Lung (tissue), 16 donors: ENCODE results near the gene ACTN4. TPM values are rescaled to one million over a fixed set of nuclear protein-coding genes. Genes with fewer than 3 reads are reported as not detected.
"Not testable (repeated sequence)": the region's sequence is repeated elsewhere in the genome, so short reads cannot be mapped to it uniquely, and the experiment has no call there.

Source experiments
- ATAC-seq: fragments of 200-7000 bp; cut with Tn5 transposase; one replicate; pipeline ENCODE4 v1.9.1; 2020; ENCODE audit warnings: moderate number of reproducible peaks; ENCODE audit not compliant: insufficient read depth, low FRiP score
- DNase-seq, 3 donors: peaks; one replicate each; pipeline ENCODE4 v3.0.0-alpha.2; 2013 to 2017
- H3K27ac ChIP-seq, 2 donors: one replicate each; pipeline ENCODE4 v1.5.1; 2013; ENCODE audit warnings: mild to moderate bottlenecking in 2 of 2, moderate library complexity in 2 of 2, control low read depth in 1 of 2, inconsistent platforms in 1 of 2, low read depth in 1 of 2, low read length in 1 of 2
- H3K27me3 ChIP-seq, 3 donors: one replicate each; pipeline ENCODE4 v1.5.1; 2013; ENCODE audit warnings: low read length in 2 of 3; ENCODE audit not compliant: control insufficient read depth in 3 of 3, insufficient read depth in 3 of 3
- H3K36me3 ChIP-seq, 4 donors: one replicate each; pipeline ENCODE4 v1.5.1; 2013; ENCODE audit warnings: low read length in 4 of 4, mild to moderate bottlenecking in 1 of 4, moderate library complexity in 1 of 4; ENCODE audit not compliant: control insufficient read depth in 4 of 4, insufficient read depth in 4 of 4
- H3K4me1 ChIP-seq, 5 donors: one replicate each; pipeline ENCODE4 v1.5.1; 2013; ENCODE audit warnings: low read length in 5 of 5, mild to moderate bottlenecking in 2 of 5, moderate library complexity in 1 of 5; ENCODE audit not compliant: control insufficient read depth in 5 of 5, insufficient read depth in 5 of 5
- H3K4me3 ChIP-seq: one replicate; pipeline ENCODE4 v1.5.1; 2013; ENCODE audit warnings: mild to moderate bottlenecking, control low read depth, moderate library complexity
- H3K9ac ChIP-seq, 2 donors: one replicate each; pipeline ENCODE4 v1.5.1; 2013; ENCODE audit warnings: low read length in 2 of 2, control low read depth in 1 of 2; ENCODE audit not compliant: insufficient read depth in 1 of 2
- H3K9me3 ChIP-seq, 4 donors: one replicate each; pipeline ENCODE4 v1.5.1; 2013; ENCODE audit warnings: low read length in 3 of 4, mild to moderate bottlenecking in 1 of 4, moderate library complexity in 1 of 4; ENCODE audit not compliant: control insufficient read depth in 4 of 4, insufficient read depth in 3 of 4
- CTCF ChIP-seq: IDR thresholded peaks from 2 replicates; pipeline ENCODE4 v1.5.1; 2012; ENCODE audit warnings: mild to moderate bottlenecking; ENCODE audit errors: control extremely low read depth, extremely low read depth
- WGBS, 2 donors: extraction: QIAGEN DNeasy Blood & Tissue Kit; methylation state at CpG; one replicate each; pipeline ENCODE4 v1.1.7; 2013; 5-methylcytosine and 5-hydroxymethylcytosine counted together
- long read RNA-seq, 5 donors: transcript quantifications; one replicate each; lab custom pipeline, GENCODE V29; 2026
- polyA plus RNA-seq, 2 donors: library from polyadenylated mRNA; stranded (reverse); fragments of 200-250 nt; gene quantifications; one replicate each; pipeline ENCODE4 v1.2.1, GENCODE V29; 2013
- total RNA-seq, 2 donors: library from RNA; depleted of rRNA in 1 of 2; stranded (reverse); fragments of >200 nt in 1 of 2; gene quantifications; one replicate each; pipeline ENCODE4 v1.2.1, GENCODE V29; 2014 to 2021
- donor health status: control.
- donor health status: control.
- donor health status: Bipolar disorder and iron deficiency.
- donor health status: healthy.
- donor health status: DM: yes; HTN: yes; CAD: no.

The ACTN4 gene
- total RNA-seq (100 to 1,000 TPM; 339 to 552 TPM), polyA plus RNA-seq (100 to 1,000 TPM; 229 to 394 TPM)
- long read RNA-seq, donor 1, full-length matches to known transcripts: 26 of 76 reads
- long read RNA-seq, donor 1, partial matches to known transcripts: 50 of 76 reads
- long read RNA-seq, donor 1, other reads (novel, unspliced or antisense): 0 of 76 reads
- long read RNA-seq, donor 2, full-length matches to known transcripts: 6 of 134 reads
- long read RNA-seq, donor 2, partial matches to known transcripts: 128 of 134 reads
- long read RNA-seq, donor 2, other reads (novel, unspliced or antisense): 0 of 134 reads
- long read RNA-seq, donor 3, full-length matches to known transcripts: 8 of 32 reads
- long read RNA-seq, donor 3, partial matches to known transcripts: 24 of 32 reads
- long read RNA-seq, donor 3, other reads (novel, unspliced or antisense): 0 of 32 reads
- long read RNA-seq, donor 4, full-length matches to known transcripts: 9 of 19 reads
- long read RNA-seq, donor 4, partial matches to known transcripts: 10 of 19 reads
- long read RNA-seq, donor 4, other reads (novel, unspliced or antisense): 0 of 19 reads
- long read RNA-seq, donor 5, full-length matches to known transcripts: 27 of 87 reads
- long read RNA-seq, donor 5, partial matches to known transcripts: 60 of 87 reads
- long read RNA-seq, donor 5, other reads (novel, unspliced or antisense): 0 of 87 reads

- peak; percentile 84 for ATAC-seq
- peak within 1 kb of the TSS; percentile 96 for H3K4me3 ChIP-seq
- no peak for TF ChIP-seq CTCF
Observed at GRCh38 chr19:38647368-38647965, at the start of gene ACTN4. Gene ACTN4, plus strand, starts transcription at chr19:38647649. Its CDS starts 97 bp downstream, at chr19:38647746.

GRCh38 chr19:38599722-38600121 lies 47.7 kb upstream of the ACTN4 start:
- H3K4me3 ChIP-seq: no peak overlapping the region
- H3K36me3 ChIP-seq: no peaks in the 10 kb centered on the region
- no peak for TF ChIP-seq CTCF
- no peak overlapping the region for H3K9ac ChIP-seq
- ATAC-seq: no peak
- no peak overlapping the region for H3K27ac ChIP-seq
- no peaks in the 10 kb centered on the region for H3K9me3 ChIP-seq
- peaks cover 0 to 3% (median 0%) of the 10 kb centered on the region in 5 donors for H3K4me1 ChIP-seq
- no peaks in the 10 kb centered on the region for H3K27me3 ChIP-seq
- DNase-seq: no peak
- WGBS, 2 donors: 92 to 94% methylated on average over 11 of the region's 11 CpGs

More at GRCh38 chr19:38647368-38647965, at the start of gene ACTN4:
- H3K27me3 ChIP-seq: no peaks in the 10 kb centered on the region
- 0% methylated on average over 77 of the region's 77 CpGs for WGBS, 2 donors
- H3K9me3 ChIP-seq: no peaks in the 10 kb centered on the region
- peak; percentile 98 to 99 (median 99) for DNase-seq
- H3K27ac ChIP-seq: peak within 1 kb of the TSS; percentile 97 to 99
- peak within 1 kb of the TSS; percentile 83 to 84 for H3K9ac ChIP-seq
- H3K36me3 ChIP-seq: no peaks in the 10 kb centered on the region
- H3K4me1 ChIP-seq: peaks cover 9 to 38% (median 16%) of the 10 kb centered on the region in 5 donors

- not testable (repeated sequence) for ATAC-seq
Observed at GRCh38 chr19:38602856-38603255, 44.6 kb upstream of the ACTN4 start.

GRCh38 chr19:38606131-38606530 lies 41.3 kb upstream of the ACTN4 start:
- H3K27me3 ChIP-seq: no peaks in the 10 kb centered on the region
- DNase-seq (no peak), ATAC-seq (no peak)
- no peak for TF ChIP-seq CTCF
- no peak overlapping the region for H3K27ac ChIP-seq
- no peaks in the 10 kb centered on the region for H3K36me3 ChIP-seq
- no peaks in the 10 kb centered on the region for H3K9me3 ChIP-seq
- H3K4me1 ChIP-seq: no peaks in the 10 kb centered on the region
- 87 to 90% methylated on average over 6 of the region's 6 CpGs for WGBS, 2 donors
- no peak overlapping the region for H3K9ac ChIP-seq
- H3K4me3 ChIP-seq: no peak overlapping the region

More at GRCh38 chr19:38602856-38603255, 44.6 kb upstream of the ACTN4 start:
- WGBS, 2 donors: 94 to 95% methylated on average over 5 of the region's 5 CpGs
- not testable (repeated sequence) for H3K27ac ChIP-seq, H3K36me3 ChIP-seq, H3K27me3 ChIP-seq, H3K9me3 ChIP-seq, H3K9ac ChIP-seq, DNase-seq, H3K4me1 ChIP-seq, H3K4me3 ChIP-seq
